K562 (cell line): ENCODE data around the gene SPINT2.
"Not testable (repeated sequence)": the region's sequence is repeated elsewhere in the genome, so short reads cannot be mapped to it uniquely, and the experiment has no call there.

Experiments used
- BCLAF1 ChIP-seq, 2 experiments: fragments of 450-650 bp in 1 of 2; IDR thresholded peaks; 2 replicates each; pipeline ENCODE4 v1.6.1; 2011 to 2017; ENCODE audit warnings: low read depth in 2 of 2, antibody characterized with exemption in 1 of 2, borderline replicate concordance in 1 of 2, low read length in 1 of 2, mild to moderate bottlenecking in 1 of 2, mixed read lengths in 1 of 2; ENCODE audit not compliant: control insufficient read depth in 1 of 2
- BRCA1 ChIP-seq, 2 experiments: fragments of 450-650 bp in 1 of 2; sonication (generic) in 1 of 2; formaldehyde crosslinking in 1 of 2; IDR thresholded peaks; 2 replicates each; pipeline versions ENCODE4 v1.5.0 to v1.6.1; 2017 to 2020; ENCODE audit warnings: mild to moderate bottlenecking in 1 of 2, missing genetic modification reagents in 1 of 2
- CREB5 ChIP-seq: fragments of 250-450 bp; sonication (Bioruptor Pico); IDR thresholded peaks from 2 replicates; pipeline ENCODE4 v1.5.0; 2020; ENCODE audit warnings: mild to moderate bottlenecking
- EZH2 ChIP-seq: IDR thresholded peaks from 2 replicates; pipeline ENCODE4 v1.6.1; 2012; ENCODE audit warnings: low read depth, mild to moderate bottlenecking, inconsistent platforms, low read length, borderline replicate concordance
- POLR2A ChIP-seq: fragments of 450-650 bp; conservative IDR thresholded peaks from 2 replicates; pipeline ENCODE4 v1.6.1; 2016
- SUPT5H ChIP-seq: fragments of 450-650 bp; IDR thresholded peaks from 2 replicates; pipeline ENCODE4 v1.6.1; 2016
- TRIM24 ChIP-seq, 2 experiments: fragments of 450-650 bp; IDR thresholded peaks; 2 replicates each; pipeline ENCODE4 v1.6.1; 2016
- ZFP1 ChIP-seq: fragments of 450-650 bp; formaldehyde crosslinking; IDR thresholded peaks from 2 replicates; pipeline ENCODE4 v1.4.0; 2020; ENCODE audit warnings: mild to moderate bottlenecking, mixed read lengths
- TF ChIP-seq, protein P1 (sequence below), 3 experiments: IDR thresholded peaks in 2 of 3; conservative IDR thresholded peaks in 1 of 3; 2 replicates each; pipeline ENCODE4 v1.5.1; 2011 to 2012; ENCODE audit warnings: low read length in 3 of 3, mild to moderate bottlenecking in 3 of 3, control low read depth in 2 of 3, improper control_type of control experiment in 1 of 3, inconsistent platforms in 1 of 3, low read depth in 1 of 3, mixed read lengths in 1 of 3, moderate library complexity in 1 of 3; ENCODE audit not compliant: insufficient read depth in 2 of 3

- TF ChIP-seq SUPT5H; TRIM24 (IDR thresholded peaks at IDR 0.05); ZFP1 (CRISPR knock-in tag); POLR2A; EZH2; BRCA1 (IDR thresholded peaks at IDR 0.05); BRCA1 (CRISPR knock-in tag; IDR thresholded peaks at IDR 0.05); CREB5 (CRISPR knock-in tag); BCLAF1 (IDR thresholded peaks at IDR 0.05; ENCODE audit: borderline replicate concordance in 1 of 2, control insufficient read depth in 1 of 2, low read depth in 2 of 2, low read length in 1 of 2): not testable (repeated sequence)
- TF ChIP-seq, protein P1, sequence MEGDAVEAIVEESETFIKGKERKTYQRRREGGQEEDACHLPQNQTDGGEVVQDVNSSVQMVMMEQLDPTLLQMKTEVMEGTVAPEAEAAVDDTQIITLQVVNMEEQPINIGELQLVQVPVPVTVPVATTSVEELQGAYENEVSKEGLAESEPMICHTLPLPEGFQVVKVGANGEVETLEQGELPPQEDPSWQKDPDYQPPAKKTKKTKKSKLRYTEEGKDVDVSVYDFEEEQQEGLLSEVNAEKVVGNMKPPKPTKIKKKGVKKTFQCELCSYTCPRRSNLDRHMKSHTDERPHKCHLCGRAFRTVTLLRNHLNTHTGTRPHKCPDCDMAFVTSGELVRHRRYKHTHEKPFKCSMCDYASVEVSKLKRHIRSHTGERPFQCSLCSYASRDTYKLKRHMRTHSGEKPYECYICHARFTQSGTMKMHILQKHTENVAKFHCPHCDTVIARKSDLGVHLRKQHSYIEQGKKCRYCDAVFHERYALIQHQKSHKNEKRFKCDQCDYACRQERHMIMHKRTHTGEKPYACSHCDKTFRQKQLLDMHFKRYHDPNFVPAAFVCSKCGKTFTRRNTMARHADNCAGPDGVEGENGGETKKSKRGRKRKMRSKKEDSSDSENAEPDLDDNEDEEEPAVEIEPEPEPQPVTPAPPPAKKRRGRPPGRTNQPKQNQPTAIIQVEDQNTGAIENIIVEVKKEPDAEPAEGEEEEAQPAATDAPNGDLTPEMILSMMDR (IDR thresholded peaks at IDR 0.05 in 2 of 3, conservative IDR thresholded peaks at IDR 0.05 in 1 of 3; ENCODE audit: insufficient read depth in 2 of 3, low read depth in 1 of 3, low read length in 3 of 3): not testable (repeated sequence)
Observed at GRCh38 chr19:38230506-38231133, 33.8 kb upstream of the SPINT2 start.
